ENCODE measurements around the gene ACTMAP. TPM values are rescaled to one million over a fixed set of nuclear protein-coding genes. Genes with fewer than 3 reads are reported as not detected.

ACTMAP gene
- total RNA-seq, 1 donor from 2014 or later: 10.4 TPM

GRCh38 chr19:40707615-40708014, 42.7 kb downstream of the ACTMAP start:
- H3K4me3 Mint-ChIP-seq (ENCODE audit: unreplicated experiment): no peak overlapping the region
- DNase-seq (ENCODE audit: low spot score): no peak
- peaks cover 28% of the 10 kb centered on the region for H3K36me3 Mint-ChIP-seq (ENCODE audit: low read depth)
- H3K27me3 Mint-ChIP-seq (ENCODE audit: low read depth): no peaks in the 10 kb centered on the region
- H3K4me1 Mint-ChIP-seq (ENCODE audit: low read depth): no peaks in the 10 kb centered on the region
- TF ChIP-seq CTCF (IDR thresholded peaks at IDR 0.05): no peak
- no peaks in the 10 kb centered on the region for H3K9me3 Mint-ChIP-seq (ENCODE audit: low read depth)
- no peak overlapping the region for H3K27ac Mint-ChIP-seq (ENCODE audit: unreplicated experiment)

GRCh38 chr19:40705950-40706619, 44.2 kb downstream of the ACTMAP start:
- no peaks in the 10 kb centered on the region for H3K4me1 Mint-ChIP-seq (ENCODE audit: low read depth)
- DNase-seq (ENCODE audit: low spot score): no peak
- no peak overlapping the region for H3K27ac Mint-ChIP-seq (ENCODE audit: unreplicated experiment)
- H3K36me3 Mint-ChIP-seq (ENCODE audit: low read depth): peaks cover 27% of the 10 kb centered on the region
- TF ChIP-seq CTCF (IDR thresholded peaks at IDR 0.05): no peak
- H3K27me3 Mint-ChIP-seq (ENCODE audit: low read depth): no peaks in the 10 kb centered on the region
- H3K4me3 Mint-ChIP-seq (ENCODE audit: unreplicated experiment): no peak overlapping the region
- no peaks in the 10 kb centered on the region for H3K9me3 Mint-ChIP-seq (ENCODE audit: low read depth)

GRCh38 chr19:40705362-40705651, 45.0 kb downstream of the ACTMAP start:
- no peaks in the 10 kb centered on the region for H3K27me3 Mint-ChIP-seq (ENCODE audit: low read depth)
- H3K9me3 Mint-ChIP-seq (ENCODE audit: low read depth): no peaks in the 10 kb centered on the region
- no peak overlapping the region for H3K27ac Mint-ChIP-seq (ENCODE audit: unreplicated experiment)
- TF ChIP-seq CTCF (IDR thresholded peaks at IDR 0.05): no peak
- H3K4me1 Mint-ChIP-seq (ENCODE audit: low read depth): no peaks in the 10 kb centered on the region
- H3K4me3 Mint-ChIP-seq (ENCODE audit: unreplicated experiment): no peak overlapping the region
- DNase-seq (ENCODE audit: low spot score): no peak
- peaks cover 27% of the 10 kb centered on the region for H3K36me3 Mint-ChIP-seq (ENCODE audit: low read depth)

GRCh38 chr19:40704491-40705361, 45.6 kb downstream of the ACTMAP start:
- TF ChIP-seq CTCF (IDR thresholded peaks at IDR 0.05): no peak
- Mint-ChIP-seq H3K9me3 (ENCODE audit: low read depth) (no peaks in the 10 kb centered on the region), H3K4me3 (ENCODE audit: unreplicated experiment) (no peak overlapping the region), H3K27ac (ENCODE audit: unreplicated experiment) (no peak overlapping the region), H3K4me1 (ENCODE audit: low read depth) (no peaks in the 10 kb centered on the region), H3K36me3 (ENCODE audit: low read depth) (peaks cover 27% of the 10 kb centered on the region), H3K27me3 (ENCODE audit: low read depth) (no peaks in the 10 kb centered on the region)
- DNase-seq (ENCODE audit: low spot score): no peak

GRCh38 chr19:40703029-40703755, 47.1 kb downstream of the ACTMAP start:
- H3K27me3 Mint-ChIP-seq (ENCODE audit: low read depth): no peaks in the 10 kb centered on the region
- H3K4me3 Mint-ChIP-seq (ENCODE audit: unreplicated experiment): no peak overlapping the region
- H3K27ac Mint-ChIP-seq (ENCODE audit: unreplicated experiment): no peak overlapping the region
- no peak for DNase-seq (ENCODE audit: low spot score)
- H3K9me3 Mint-ChIP-seq (ENCODE audit: low read depth): no peaks in the 10 kb centered on the region
- no peaks in the 10 kb centered on the region for H3K4me1 Mint-ChIP-seq (ENCODE audit: low read depth)
- no peak for TF ChIP-seq CTCF (IDR thresholded peaks at IDR 0.05)
- peaks cover 24% of the 10 kb centered on the region for H3K36me3 Mint-ChIP-seq (ENCODE audit: low read depth)

Data from chondrocyte (in vitro differentiated cells).